Measurements from ENCODE around the gene ADARB1.

Gene ADARB1

GRCh38 chr21:45169682-45170081 lies 95.3 kb downstream of the ADARB1 start:
- DNase-seq (ENCODE audit: low read depth) = no peak

- no peak for DNase-seq (ENCODE audit: low read depth)
Observed at GRCh38 chr21:45170987-45171386, 96.6 kb downstream of the ADARB1 start.

GRCh38 chr21:45172420-45172819 lies 98.0 kb downstream of the ADARB1 start:
- no peak for DNase-seq (ENCODE audit: low read depth)

GRCh38 chr21:45175326-45176095 lies 101.1 kb downstream of the ADARB1 start:
- DNase-seq (ENCODE audit: low read depth) = no peak

- DNase-seq (ENCODE audit: low read depth) = no peak
Observed at GRCh38 chr21:45176141-45176540, 101.8 kb downstream of the ADARB1 start.

- DNase-seq (ENCODE audit: low read depth) = no peak
Observed at GRCh38 chr21:45177039-45177438, 102.7 kb downstream of the ADARB1 start.

- DNase-seq (ENCODE audit: low read depth) = no peak
Observed at GRCh38 chr21:45178070-45178608, 103.8 kb downstream of the ADARB1 start.

GRCh38 chr21:45178971-45179370 lies 104.6 kb downstream of the ADARB1 start:
- DNase-seq (ENCODE audit: low read depth) = no peak

GRCh38 chr21:45179568-45180245 lies 105.3 kb downstream of the ADARB1 start:
- no peak for DNase-seq (ENCODE audit: low read depth)

GRCh38 chr21:45180246-45180599 lies 105.8 kb downstream of the ADARB1 start:
- no peak for DNase-seq (ENCODE audit: low read depth)

GRCh38 chr21:45182958-45183357 lies 108.6 kb downstream of the ADARB1 start:
- DNase-seq (ENCODE audit: low read depth) = no peak

GRCh38 chr21:45183852-45184251 lies 109.5 kb downstream of the ADARB1 start:
- no peak for DNase-seq (ENCODE audit: low read depth)

GRCh38 chr21:45184869-45185268 lies 110.5 kb downstream of the ADARB1 start:
- DNase-seq (ENCODE audit: low read depth) = no peak

- DNase-seq (ENCODE audit: low read depth) = no peak
Observed at GRCh38 chr21:45186709-45187108, 112.3 kb downstream of the ADARB1 start.

GRCh38 chr21:45187646-45188045 lies 113.3 kb downstream of the ADARB1 start:
- DNase-seq (ENCODE audit: low read depth) = no peak

- no peak for DNase-seq (ENCODE audit: low read depth)
Observed at GRCh38 chr21:45190013-45190412, 115.6 kb downstream of the ADARB1 start.

GRCh38 chr21:45192332-45192731 lies 118.0 kb downstream of the ADARB1 start:
- no peak for DNase-seq (ENCODE audit: low read depth)

- DNase-seq (ENCODE audit: low read depth) = no peak
Observed at GRCh38 chr21:45196620-45197019, 122.2 kb downstream of the ADARB1 start.

- no peak for DNase-seq (ENCODE audit: low read depth)
Observed at GRCh38 chr21:45199201-45199600, 124.8 kb downstream of the ADARB1 start.

- DNase-seq (ENCODE audit: low read depth) = no peak
Observed at GRCh38 chr21:45200031-45200430, 125.7 kb downstream of the ADARB1 start.

- DNase-seq (ENCODE audit: low read depth) = no peak
Observed at GRCh38 chr21:45200581-45201296, 126.4 kb downstream of the ADARB1 start.

GRCh38 chr21:45202344-45202743 lies 128.0 kb downstream of the ADARB1 start:
- DNase-seq (ENCODE audit: low read depth) = no peak

GRCh38 chr21:45202889-45203288 lies 128.5 kb downstream of the ADARB1 start:
- no peak for DNase-seq (ENCODE audit: low read depth)
